Measurements from ENCODE around the gene POU6F2. TPM values are rescaled to one million over a fixed set of nuclear protein-coding genes. Genes with fewer than 3 reads are reported as not detected.

POU6F2 gene, protein sequence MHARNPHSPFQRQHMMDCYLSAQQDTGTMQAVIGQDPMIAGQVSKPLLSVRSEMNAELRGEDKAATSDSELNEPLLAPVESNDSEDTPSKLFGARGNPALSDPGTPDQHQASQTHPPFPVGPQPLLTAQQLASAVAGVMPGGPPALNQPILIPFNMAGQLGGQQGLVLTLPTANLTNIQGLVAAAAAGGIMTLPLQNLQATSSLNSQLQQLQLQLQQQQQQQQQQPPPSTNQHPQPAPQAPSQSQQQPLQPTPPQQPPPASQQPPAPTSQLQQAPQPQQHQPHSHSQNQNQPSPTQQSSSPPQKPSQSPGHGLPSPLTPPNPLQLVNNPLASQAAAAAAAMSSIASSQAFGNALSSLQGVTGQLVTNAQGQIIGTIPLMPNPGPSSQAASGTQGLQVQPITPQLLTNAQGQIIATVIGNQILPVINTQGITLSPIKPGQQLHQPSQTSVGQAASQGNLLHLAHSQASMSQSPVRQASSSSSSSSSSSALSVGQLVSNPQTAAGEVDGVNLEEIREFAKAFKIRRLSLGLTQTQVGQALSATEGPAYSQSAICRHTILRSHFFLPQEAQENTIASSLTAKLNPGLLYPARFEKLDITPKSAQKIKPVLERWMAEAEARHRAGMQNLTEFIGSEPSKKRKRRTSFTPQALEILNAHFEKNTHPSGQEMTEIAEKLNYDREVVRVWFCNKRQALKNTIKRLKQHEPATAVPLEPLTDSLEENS
- 0.27 TPM for total RNA-seq (2021; ENCODE audit: unreplicated experiment)
- polyA plus RNA-seq (2012), result not detected in 2 replicates
- Bru-seq, nascent RNA, result percentile 1 among the genes with signal in this experiment
- not detected for BruChase-seq, experiment 1, labeled RNA remaining after a 6-hour chase
- percentile 0 among the genes with signal in this experiment for BruChase-seq, experiment 2, labeled RNA remaining after a 2-hour chase
- long read RNA-seq, partial matches to known transcripts, result 0 of 1 reads
- long read RNA-seq, other reads (novel, unspliced or antisense), result 1 of 1 reads

DNA sequence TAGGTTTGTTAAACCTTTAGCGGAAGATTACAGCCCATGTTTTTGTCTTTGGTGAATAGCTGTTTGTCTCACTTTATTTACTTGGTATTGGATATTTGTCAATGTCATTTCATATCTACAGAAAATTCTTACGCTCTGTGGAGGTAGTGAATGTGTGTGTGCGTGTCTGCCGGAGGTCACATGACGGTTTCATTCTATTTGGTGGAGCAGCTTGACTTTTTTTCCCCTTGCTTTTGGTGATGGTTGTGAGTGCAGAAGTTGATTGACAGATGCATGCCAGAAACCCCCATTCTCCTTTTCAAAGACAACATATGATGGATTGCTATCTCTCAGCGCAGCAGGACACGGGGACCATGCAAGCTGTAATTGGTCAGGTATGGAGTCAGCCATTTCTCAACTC lies at the start of gene POU6F2:
POU6F2 (plus strand) TSS at position 225 of the 400 bp plus-strand sequence; CDS start at position 270, 45 bp downstream.
- Histone ChIP-seq H3K4me2 (ENCODE audit: low read length) (no peak within 1 kb of the TSS), H2AFZ (ENCODE audit: low read depth, low read length, poor library complexity, severe bottlenecking) (no peak within 1 kb of the TSS), H3K9me2 (ENCODE audit: insufficient read depth) (no peaks in the 10 kb centered on the region), H4K20me1 (ENCODE audit: insufficient read depth) (no peaks in the 10 kb centered on the region), H3K4me1 (ENCODE audit: control insufficient read depth in 1 of 2, insufficient read depth in 2 of 2, low read length in 2 of 2) (no peaks in the 10 kb centered on the region), H3K36me3 (ENCODE audit: control insufficient read depth in 1 of 2, insufficient read depth in 2 of 2, low read length in 2 of 2) (no peaks in the 10 kb centered on the region), H3K9me3 (ENCODE audit: control insufficient read depth in 1 of 2, insufficient read depth in 1 of 2, low read depth in 1 of 2, low read length in 2 of 2) (no peaks in the 10 kb centered on the region), H3K27me3 (ENCODE audit: insufficient read depth, low read length) (peaks cover 62% of the 10 kb centered on the region), H3K9ac (ENCODE audit: low read length) (no peak within 1 kb of the TSS), H3K4me3 (replicated peaks in 1 of 2; ENCODE audit: low read depth in 1 of 2, low read length in 2 of 2) (no peak within 1 kb of the TSS), H3K79me2 (ENCODE audit: insufficient read depth, low read length) (no peaks in the 10 kb centered on the region), H3K27ac (ENCODE audit: low read depth, low read length) (no peak within 1 kb of the TSS)
- RAD21 ChIA-PET (ENCODE audit: low non-redundant PET in 1 of 2, low total read pairs in 2 of 2, uncharacterized antibody in 2 of 2, unreplicated experiment in 2 of 2), result no interaction called here
- CTCF ChIA-PET, result no interaction called here
- no TSS peak for BruUV-seq (replicated peaks)
- intact Hi-C loops (cut with micrococcal nuclease), result no loop called here
- POLR2A ChIA-PET, result no interaction called here
- DNase-seq (ENCODE audit: low read depth, low spot score) (no peak), ATAC-seq (no peak)
- no peak for TF ChIP-seq POLR2A (IDR thresholded peaks at IDR 0.05; ENCODE audit: borderline replicate concordance, extremely low read depth, insufficient read depth, insufficient read length)
- no peak for TF ChIP-seq CEBPB (IDR thresholded peaks at IDR 0.05; ENCODE audit: low read depth)
- TF ChIP-seq TCF7L2 (IDR thresholded peaks at IDR 0.05; ENCODE audit: borderline replicate concordance, extremely low read depth, insufficient read depth, insufficient read length), result no peak
- TF ChIP-seq ZNF274 (IDR thresholded peaks at IDR 0.05; ENCODE audit: low read depth, low read length), result no peak
- no peak for TF ChIP-seq JUND (IDR thresholded peaks at IDR 0.05)
- TF ChIP-seq RAD21 (IDR thresholded peaks at IDR 0.05; ENCODE audit: low read depth), result no peak

DNA sequence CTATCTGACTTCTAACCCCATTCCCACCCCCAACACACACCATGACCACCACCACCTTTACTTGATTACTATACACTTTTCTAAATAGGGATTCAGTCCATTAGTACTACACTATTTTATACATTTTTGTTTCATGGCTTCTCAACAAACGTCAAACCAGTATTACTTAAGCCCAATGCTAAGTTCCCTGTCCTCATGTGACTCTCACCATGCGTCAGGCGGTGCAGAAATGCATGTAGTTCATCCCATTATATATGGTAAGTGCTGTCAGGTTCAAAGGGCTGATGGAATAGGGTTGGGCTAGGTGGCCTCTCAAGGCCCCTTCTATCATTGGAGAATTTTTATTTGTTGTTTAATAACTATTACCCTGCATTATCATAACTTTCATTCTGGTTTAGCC lies 49.2 kb upstream of the POU6F2 start:
- H3K4me2 ChIP-seq (ENCODE audit: low read length), result no peak overlapping the region
- H2AFZ ChIP-seq (ENCODE audit: low read depth, low read length, poor library complexity, severe bottlenecking), result no peak overlapping the region
- H3K9me3 ChIP-seq (ENCODE audit: control insufficient read depth in 1 of 2, insufficient read depth in 1 of 2, low read depth in 1 of 2, low read length in 2 of 2), result no peaks in the 10 kb centered on the region
- H4K20me1 ChIP-seq (ENCODE audit: insufficient read depth), result no peaks in the 10 kb centered on the region
- ChIA-PET POLR2A (no interaction called here), CTCF (no interaction called here), RAD21 (ENCODE audit: low non-redundant PET in 1 of 2, low total read pairs in 2 of 2, uncharacterized antibody in 2 of 2, unreplicated experiment in 2 of 2) (no interaction called here)
- no peaks in the 10 kb centered on the region for H3K9me2 ChIP-seq (ENCODE audit: insufficient read depth)
- H3K4me3 ChIP-seq (replicated peaks in 1 of 2; ENCODE audit: low read depth in 1 of 2, low read length in 2 of 2), result no peak overlapping the region
- no peak for DNase-seq (ENCODE audit: low read depth, low spot score)
- H3K79me2 ChIP-seq (ENCODE audit: insufficient read depth, low read length), result no peaks in the 10 kb centered on the region
- H3K27ac ChIP-seq (ENCODE audit: low read depth, low read length), result no peak overlapping the region
- peaks cover 11% of the 10 kb centered on the region; the same call in 1 of the 2 replicates for H3K27me3 ChIP-seq (ENCODE audit: insufficient read depth, low read length)
- no peaks in the 10 kb centered on the region for H3K36me3 ChIP-seq (ENCODE audit: control insufficient read depth in 1 of 2, insufficient read depth in 2 of 2, low read length in 2 of 2)
- H3K4me1 ChIP-seq (ENCODE audit: control insufficient read depth in 1 of 2, insufficient read depth in 2 of 2, low read length in 2 of 2), result 0 out of 4 replicates have a peak, but pooled peaks cover 0 to 3% of the 10 kb centered on the region in 2 experiments
- H3K9ac ChIP-seq (ENCODE audit: low read length), result no peak overlapping the region
- intact Hi-C loops (cut with micrococcal nuclease), result no loop called here
- no TSS peak for BruUV-seq (replicated peaks)
- ATAC-seq, result no peak
- TF ChIP-seq YY1 (IDR thresholded peaks at IDR 0.05; ENCODE audit: extremely low read depth, insufficient replicate concordance, low read depth, low read length) (no peak), SRF (IDR thresholded peaks at IDR 0.05; ENCODE audit: low read depth) (no peak), ZFX (IDR thresholded peaks at IDR 0.05) (no peak), EZH2 (IDR thresholded peaks at IDR 0.05) (no peak), SP1 (IDR thresholded peaks at IDR 0.05; ENCODE audit: low read depth) (no peak), POLR2AphosphoS5 (IDR thresholded peaks at IDR 0.05; ENCODE audit: low read depth, low read length) (no peak), SIN3A (IDR thresholded peaks at IDR 0.05; ENCODE audit: low read depth) (no peak)
- TF ChIP-seq, protein P1, sequence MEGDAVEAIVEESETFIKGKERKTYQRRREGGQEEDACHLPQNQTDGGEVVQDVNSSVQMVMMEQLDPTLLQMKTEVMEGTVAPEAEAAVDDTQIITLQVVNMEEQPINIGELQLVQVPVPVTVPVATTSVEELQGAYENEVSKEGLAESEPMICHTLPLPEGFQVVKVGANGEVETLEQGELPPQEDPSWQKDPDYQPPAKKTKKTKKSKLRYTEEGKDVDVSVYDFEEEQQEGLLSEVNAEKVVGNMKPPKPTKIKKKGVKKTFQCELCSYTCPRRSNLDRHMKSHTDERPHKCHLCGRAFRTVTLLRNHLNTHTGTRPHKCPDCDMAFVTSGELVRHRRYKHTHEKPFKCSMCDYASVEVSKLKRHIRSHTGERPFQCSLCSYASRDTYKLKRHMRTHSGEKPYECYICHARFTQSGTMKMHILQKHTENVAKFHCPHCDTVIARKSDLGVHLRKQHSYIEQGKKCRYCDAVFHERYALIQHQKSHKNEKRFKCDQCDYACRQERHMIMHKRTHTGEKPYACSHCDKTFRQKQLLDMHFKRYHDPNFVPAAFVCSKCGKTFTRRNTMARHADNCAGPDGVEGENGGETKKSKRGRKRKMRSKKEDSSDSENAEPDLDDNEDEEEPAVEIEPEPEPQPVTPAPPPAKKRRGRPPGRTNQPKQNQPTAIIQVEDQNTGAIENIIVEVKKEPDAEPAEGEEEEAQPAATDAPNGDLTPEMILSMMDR (IDR thresholded peaks at IDR 0.05 in 2 of 3, conservative IDR thresholded peaks at IDR 0.05 in 1 of 3; ENCODE audit: borderline replicate concordance in 1 of 3, insufficient read depth in 1 of 3, low read depth in 2 of 3, low read length in 2 of 3), result no peak
- TF ChIP-seq, protein P2, sequence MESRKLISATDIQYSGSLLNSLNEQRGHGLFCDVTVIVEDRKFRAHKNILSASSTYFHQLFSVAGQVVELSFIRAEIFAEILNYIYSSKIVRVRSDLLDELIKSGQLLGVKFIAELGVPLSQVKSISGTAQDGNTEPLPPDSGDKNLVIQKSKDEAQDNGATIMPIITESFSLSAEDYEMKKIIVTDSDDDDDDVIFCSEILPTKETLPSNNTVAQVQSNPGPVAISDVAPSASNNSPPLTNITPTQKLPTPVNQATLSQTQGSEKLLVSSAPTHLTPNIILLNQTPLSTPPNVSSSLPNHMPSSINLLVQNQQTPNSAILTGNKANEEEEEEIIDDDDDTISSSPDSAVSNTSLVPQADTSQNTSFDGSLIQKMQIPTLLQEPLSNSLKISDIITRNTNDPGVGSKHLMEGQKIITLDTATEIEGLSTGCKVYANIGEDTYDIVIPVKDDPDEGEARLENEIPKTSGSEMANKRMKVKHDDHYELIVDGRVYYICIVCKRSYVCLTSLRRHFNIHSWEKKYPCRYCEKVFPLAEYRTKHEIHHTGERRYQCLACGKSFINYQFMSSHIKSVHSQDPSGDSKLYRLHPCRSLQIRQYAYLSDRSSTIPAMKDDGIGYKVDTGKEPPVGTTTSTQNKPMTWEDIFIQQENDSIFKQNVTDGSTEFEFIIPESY (IDR thresholded peaks at IDR 0.05; ENCODE audit: extremely low read depth, insufficient replicate concordance, low read length), result no peak
